ENCODE measurements around the gene AHDC1. TPM values are rescaled to one million over a fixed set of nuclear protein-coding genes. Genes with fewer than 3 reads are reported as not detected.
"Not testable (repeated sequence)": the region's sequence is repeated elsewhere in the genome, so short reads cannot be mapped to it uniquely, and the experiment has no call there.

Gene AHDC1
- total RNA-seq, 2 experiments from 2014 or later = 6.5 to 13.8 TPM

DNA sequence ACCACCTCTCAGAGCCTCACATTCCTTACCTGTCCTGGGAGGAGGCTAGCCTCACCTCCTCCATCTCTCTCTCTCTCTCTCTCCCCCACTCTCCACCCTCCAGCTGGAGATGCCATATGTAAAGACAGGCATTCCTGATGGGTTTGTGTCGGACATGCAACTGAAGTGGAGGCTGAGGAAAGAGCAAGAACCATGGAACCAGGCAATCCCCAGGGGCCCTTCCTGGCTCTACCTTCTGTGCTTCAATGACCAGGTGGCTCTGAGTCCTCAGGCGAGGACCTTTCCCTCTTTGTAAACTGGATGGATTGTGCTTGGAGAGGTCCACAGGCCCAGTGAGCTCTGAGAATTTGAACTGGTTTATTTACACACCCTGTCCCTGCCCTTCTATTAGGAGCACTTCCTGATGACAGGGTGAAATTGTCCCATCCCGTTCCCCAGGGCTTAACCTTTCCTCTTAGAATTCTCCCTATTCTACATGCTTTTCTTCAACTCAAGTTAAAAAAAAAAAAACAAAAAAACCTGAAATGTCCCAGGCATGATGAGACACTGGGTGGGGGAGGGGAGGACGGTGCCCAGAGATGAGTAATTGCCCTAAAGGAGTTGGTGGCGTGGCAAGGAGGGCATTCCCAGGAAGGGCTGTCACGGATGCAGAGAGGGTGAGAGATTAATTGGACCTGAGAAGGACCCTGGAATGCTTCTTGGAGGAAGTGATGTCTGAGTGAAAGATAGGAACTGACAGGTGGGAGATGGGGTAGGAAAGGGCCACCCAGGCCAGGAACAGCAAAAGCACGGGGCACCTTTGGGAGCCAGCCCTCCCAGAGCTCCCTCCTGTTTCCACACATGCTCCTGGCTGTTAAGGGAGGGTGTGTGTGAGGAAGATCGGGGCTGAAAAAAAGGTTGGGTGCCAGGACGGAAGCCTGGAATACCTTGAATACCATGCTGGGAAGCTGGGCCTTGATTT is 63.8 kb downstream of the AHDC1 start:
- no peak overlapping the region for H2AFZ ChIP-seq (ENCODE audit: low read length)
- H3K4me1 ChIP-seq (ENCODE audit: insufficient read depth, low read length, poor library complexity, severe bottlenecking) = no peaks in the 10 kb centered on the region
- ChIA-PET CTCF (ENCODE audit: unreplicated experiment) (no interaction called here), POLR2A (no interaction called here)
- TF ChIP-seq, protein P1, sequence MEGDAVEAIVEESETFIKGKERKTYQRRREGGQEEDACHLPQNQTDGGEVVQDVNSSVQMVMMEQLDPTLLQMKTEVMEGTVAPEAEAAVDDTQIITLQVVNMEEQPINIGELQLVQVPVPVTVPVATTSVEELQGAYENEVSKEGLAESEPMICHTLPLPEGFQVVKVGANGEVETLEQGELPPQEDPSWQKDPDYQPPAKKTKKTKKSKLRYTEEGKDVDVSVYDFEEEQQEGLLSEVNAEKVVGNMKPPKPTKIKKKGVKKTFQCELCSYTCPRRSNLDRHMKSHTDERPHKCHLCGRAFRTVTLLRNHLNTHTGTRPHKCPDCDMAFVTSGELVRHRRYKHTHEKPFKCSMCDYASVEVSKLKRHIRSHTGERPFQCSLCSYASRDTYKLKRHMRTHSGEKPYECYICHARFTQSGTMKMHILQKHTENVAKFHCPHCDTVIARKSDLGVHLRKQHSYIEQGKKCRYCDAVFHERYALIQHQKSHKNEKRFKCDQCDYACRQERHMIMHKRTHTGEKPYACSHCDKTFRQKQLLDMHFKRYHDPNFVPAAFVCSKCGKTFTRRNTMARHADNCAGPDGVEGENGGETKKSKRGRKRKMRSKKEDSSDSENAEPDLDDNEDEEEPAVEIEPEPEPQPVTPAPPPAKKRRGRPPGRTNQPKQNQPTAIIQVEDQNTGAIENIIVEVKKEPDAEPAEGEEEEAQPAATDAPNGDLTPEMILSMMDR (conservative IDR thresholded peaks at IDR 0.05; ENCODE audit: low read length) = no peak
- no peak for TF ChIP-seq EZH2phosphoT487 (IDR thresholded peaks at IDR 0.05; ENCODE audit: borderline replicate concordance, low read depth, low read length)
- no peaks in the 10 kb centered on the region for H3K9me3 ChIP-seq (ENCODE audit: low read length)
- no peak overlapping the region for H3K4me3 ChIP-seq (ENCODE audit: low read depth, low read length, poor library complexity, severe bottlenecking)
- no peak overlapping the region for H3K27ac ChIP-seq (ENCODE audit: low read depth, low read length, poor library complexity, severe bottlenecking)
- no peaks in the 10 kb centered on the region for H4K20me1 ChIP-seq (ENCODE audit: insufficient read depth, low read length)
- intact Hi-C loops (cut with micrococcal nuclease; ENCODE audit: unreplicated experiment) = no loop called here
- no TSS peak for BruUV-seq (replicated peaks)
- no peak overlapping the region for H3K4me2 ChIP-seq (ENCODE audit: low read length)
- no peaks in the 10 kb centered on the region for H3K79me2 ChIP-seq (ENCODE audit: insufficient read depth, low read depth, low read length)
- no peak for DNase-seq (ENCODE audit: low spot score)
- no peaks in the 10 kb centered on the region for H3K36me3 ChIP-seq (ENCODE audit: insufficient read depth, low read length)
- no peaks in the 10 kb centered on the region for H3K9me2 ChIP-seq (ENCODE audit: insufficient read depth, low read length)

DNA sequence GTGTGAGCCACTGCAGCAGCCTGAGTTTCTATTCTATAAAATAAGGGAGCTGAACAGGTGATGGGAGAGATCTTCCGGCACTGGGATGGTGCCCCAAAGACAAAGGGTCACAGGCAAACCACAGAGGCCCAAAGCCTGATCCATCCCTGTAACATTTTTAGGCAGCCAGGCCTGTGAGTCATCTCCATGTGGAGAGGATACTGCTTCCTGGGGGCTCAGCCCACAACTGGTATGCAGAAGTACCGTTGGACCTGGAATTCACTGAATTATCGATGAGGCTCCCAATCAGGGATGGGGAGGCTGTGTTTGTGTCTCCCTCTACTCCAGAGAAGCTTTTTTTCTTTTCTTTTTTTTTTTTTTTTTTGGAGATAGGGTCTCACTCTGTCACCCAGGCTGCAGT is 65.2 kb downstream of the AHDC1 start:
- Histone ChIP-seq H3K27ac (ENCODE audit: low read depth, low read length, poor library complexity, severe bottlenecking) (no peak overlapping the region), H3K9me3 (ENCODE audit: low read length) (no peaks in the 10 kb centered on the region), H3K9me2 (ENCODE audit: insufficient read depth, low read length) (no peaks in the 10 kb centered on the region), H2AFZ (ENCODE audit: low read length) (no peak overlapping the region), H3K36me3 (ENCODE audit: insufficient read depth, low read length) (no peaks in the 10 kb centered on the region), H3K4me3 (ENCODE audit: low read depth, low read length, poor library complexity, severe bottlenecking) (no peak overlapping the region), H3K4me1 (ENCODE audit: insufficient read depth, low read length, poor library complexity, severe bottlenecking) (no peaks in the 10 kb centered on the region), H4K20me1 (ENCODE audit: insufficient read depth, low read length) (no peaks in the 10 kb centered on the region), H3K4me2 (ENCODE audit: low read length) (no peak overlapping the region), H3K79me2 (ENCODE audit: insufficient read depth, low read depth, low read length) (no peaks in the 10 kb centered on the region)
- intact Hi-C loops (cut with micrococcal nuclease; ENCODE audit: unreplicated experiment) = no loop called here
- TF ChIP-seq, protein P1 (conservative IDR thresholded peaks at IDR 0.05; ENCODE audit: low read length) = no peak
- TF ChIP-seq EZH2phosphoT487 (IDR thresholded peaks at IDR 0.05; ENCODE audit: borderline replicate concordance, low read depth, low read length) = no peak
- no TSS peak for BruUV-seq (replicated peaks)
- DNase-seq (ENCODE audit: low spot score) = no peak
- CTCF ChIA-PET (ENCODE audit: unreplicated experiment) = no interaction called here
- POLR2A ChIA-PET = interaction anchor here (0.7 kb wide), 1 partner anchor 257 kb away, joined by 3 read pairs; no protein-coding TSS in a partner anchor

DNA sequence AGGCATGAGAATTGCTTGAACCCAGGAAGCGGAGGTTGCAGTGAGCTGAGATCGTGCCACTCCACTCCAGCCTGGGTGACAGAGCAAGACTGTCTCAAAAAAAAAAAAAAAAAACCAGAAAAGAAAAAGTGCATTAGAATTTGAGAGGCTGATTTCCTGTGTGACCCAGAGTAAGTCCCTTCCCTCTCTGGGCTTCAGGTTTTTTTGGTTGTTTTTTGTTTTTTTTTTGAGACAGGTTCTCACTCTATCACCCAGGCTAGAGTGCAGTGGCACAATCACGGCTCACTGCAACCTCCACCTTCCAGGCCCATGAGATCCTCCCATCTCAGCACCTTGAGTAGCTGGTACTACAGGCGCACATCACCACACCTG is 65.7 kb downstream of the AHDC1 start:
- intact Hi-C loops (cut with micrococcal nuclease; ENCODE audit: unreplicated experiment); H3K9me2 ChIP-seq (ENCODE audit: insufficient read depth, low read length); H4K20me1 ChIP-seq (ENCODE audit: insufficient read depth, low read length); H3K4me1 ChIP-seq (ENCODE audit: insufficient read depth, low read length, poor library complexity, severe bottlenecking); H3K9me3 ChIP-seq (ENCODE audit: low read length); DNase-seq (ENCODE audit: low spot score); H3K79me2 ChIP-seq (ENCODE audit: insufficient read depth, low read depth, low read length); BruUV-seq (replicated peaks); H3K4me3 ChIP-seq (ENCODE audit: low read depth, low read length, poor library complexity, severe bottlenecking); H3K27ac ChIP-seq (ENCODE audit: low read depth, low read length, poor library complexity, severe bottlenecking); CTCF ChIA-PET (ENCODE audit: unreplicated experiment); H3K36me3 ChIP-seq (ENCODE audit: insufficient read depth, low read length); H3K4me2 ChIP-seq (ENCODE audit: low read length); H2AFZ ChIP-seq (ENCODE audit: low read length): not testable (repeated sequence)
- POLR2A ChIA-PET = interaction anchor here (0.7 kb wide), 3 partner anchors 8 to 258 kb away, joined by 3 to 4 read pairs (median 4); no protein-coding TSS in a partner anchor
